HL-60 (cell line): Measurements from ENCODE around the gene AGER.
"Not testable (repeated sequence)": the region's sequence is repeated elsewhere in the genome, so short reads cannot be mapped to it uniquely, and the experiment has no call there.

Experiments used
- DNase-seq, 2 experiments: peaks; one replicate each; pipeline ENCODE4 v3.0.0-alpha.2; 2010 to 2020; ENCODE audit warnings: low read depth in 1 of 2, low spot score in 1 of 2
- H3K27ac ChIP-seq: fragments of 250-450 bp; sonication (Bioruptor Pico); replicated peaks from 2 replicates; pipeline ENCODE4 v1.5.1; 2020; ENCODE audit warnings: mild to moderate bottlenecking, moderate library complexity
- H3K27me3 ChIP-seq: fragments of 250-450 bp; sonication (Bioruptor Pico); 2 replicates; pipeline ENCODE4 v1.5.1; 2021; ENCODE audit warnings: mild to moderate bottlenecking, moderate library complexity; ENCODE audit not compliant: insufficient read depth, poor library complexity, severe bottlenecking
- H3K4me3 ChIP-seq: replicated peaks from 2 replicates; pipeline ENCODE4 v1.5.1; 2011; ENCODE audit warnings: mild to moderate bottlenecking, control low read depth, low read length; ENCODE audit not compliant: insufficient read depth
- CTCF ChIP-seq: IDR thresholded peaks from one replicate; pipeline ENCODE4 v1.5.1; 2011; ENCODE audit warnings: low read length, control low read depth, inconsistent platforms; ENCODE audit not compliant: insufficient read depth
- GABPA ChIP-seq: IDR thresholded peaks from 2 replicates; pipeline ENCODE4 v1.6.1; 2012; ENCODE audit warnings: low read depth
- POLR2AphosphoS5 ChIP-seq: IDR thresholded peaks from 2 replicates; pipeline ENCODE4 v1.6.1; 2012; ENCODE audit warnings: low read depth
- REST ChIP-seq: IDR thresholded peaks from 2 replicates; pipeline ENCODE4 v1.6.1; 2012; ENCODE audit warnings: low read depth; ENCODE audit not compliant: insufficient replicate concordance
- SPI1 ChIP-seq: IDR thresholded peaks from 2 replicates; pipeline ENCODE4 v1.6.1; 2012; ENCODE audit warnings: low read depth, mild to moderate bottlenecking, borderline replicate concordance

AGER gene

GRCh38 chr6:32214126-32214525, 30.1 kb upstream of the AGER start:
- Histone ChIP-seq H3K27me3 (no peaks in the 10 kb centered on the region), H3K4me3 (no peak overlapping the region), H3K27ac (no peak overlapping the region)
- DNase-seq: no peak
- no peak for TF ChIP-seq GABPA
- TF ChIP-seq SPI1: peak; percentile 61

GRCh38 chr6:32213649-32214048, 29.6 kb upstream of the AGER start:
- no peak overlapping the region for H3K4me3 ChIP-seq
- H3K27ac ChIP-seq: no peak overlapping the region
- DNase-seq: no peak
- TF ChIP-seq REST: no peak
- no peak for TF ChIP-seq GABPA
- no peak for TF ChIP-seq CTCF
- TF ChIP-seq SPI1: no peak
- no peak for TF ChIP-seq POLR2AphosphoS5
- no peaks in the 10 kb centered on the region for H3K27me3 ChIP-seq

GRCh38 chr6:32212076-32212760, 28.2 kb upstream of the AGER start:
- H3K27ac ChIP-seq: no peak overlapping the region
- DNase-seq: no peak
- no peak for TF ChIP-seq GABPA
- no peak for TF ChIP-seq REST
- TF ChIP-seq POLR2AphosphoS5: no peak
- no peak for TF ChIP-seq SPI1
- no peak for TF ChIP-seq CTCF

GRCh38 chr6:32211432-32211831, 27.4 kb upstream of the AGER start:
- H3K27ac ChIP-seq, DNase-seq, H3K27me3 ChIP-seq, H3K4me3 ChIP-seq: not testable (repeated sequence)

More at GRCh38 chr6:32212076-32212760, 28.2 kb upstream of the AGER start:
- Histone ChIP-seq H3K4me3 (no peak overlapping the region), H3K27me3 (no peaks in the 10 kb centered on the region)

GRCh38 chr6:32210191-32210601, 26.1 kb upstream of the AGER start:
- H3K27me3 ChIP-seq: no peaks in the 10 kb centered on the region
- DNase-seq: no peak
- H3K27ac ChIP-seq: no peak overlapping the region
- TF ChIP-seq SPI1: no peak
- no peak for TF ChIP-seq CTCF
- no peak for TF ChIP-seq POLR2AphosphoS5
- TF ChIP-seq REST: no peak
- no peak for TF ChIP-seq GABPA
- H3K4me3 ChIP-seq: no peak overlapping the region
